Measurements from ENCODE around the gene GCDH.
"Not testable (repeated sequence)": the region's sequence is repeated elsewhere in the genome, so short reads cannot be mapped to it uniquely, and the experiment has no call there.

Gene GCDH

DNA sequence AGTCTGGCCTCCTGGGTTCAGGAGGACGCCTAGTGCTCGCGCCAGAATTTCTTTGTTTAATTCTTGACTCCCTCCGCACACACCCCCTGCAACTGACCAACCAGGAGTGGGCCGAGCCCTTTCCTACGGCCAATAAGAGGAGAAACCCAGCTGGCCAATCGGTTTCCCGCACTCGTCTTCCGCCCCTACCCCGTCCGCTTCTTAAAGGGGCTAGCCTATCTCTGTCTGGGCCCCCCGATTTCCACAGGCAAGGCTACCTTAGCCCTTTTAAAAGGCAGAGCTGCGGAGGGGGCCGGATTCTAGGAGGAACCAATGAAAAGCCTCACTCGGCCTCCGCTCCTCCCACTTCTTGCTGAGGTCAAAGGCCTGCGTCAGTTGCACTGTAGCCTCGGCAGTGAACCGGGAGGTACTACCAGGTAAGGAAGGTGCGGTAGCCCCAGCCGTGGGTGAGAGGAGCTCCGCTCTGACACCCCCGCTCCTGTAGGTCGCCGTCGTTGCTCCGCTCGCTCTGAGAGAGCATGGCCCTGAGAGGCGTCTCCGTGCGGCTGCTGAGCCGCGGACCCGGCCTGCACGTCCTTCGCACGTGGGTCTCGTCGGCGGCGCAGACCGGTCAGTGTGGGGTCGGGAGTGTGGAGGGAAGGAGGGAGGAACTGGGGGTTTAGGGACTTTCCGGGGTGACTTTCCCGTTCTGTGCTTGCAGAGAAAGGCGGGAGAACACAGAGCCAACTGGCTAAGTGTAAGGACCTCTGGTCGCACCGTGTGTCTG, at the start of gene GCDH:
GCDH (plus strand) TSS at position 374 of the 766 bp plus-strand sequence; CDS start at position 519, 145 bp downstream.
- H3K9ac ChIP-seq (ENCODE audit: low read length), result peak within 1 kb of the TSS; percentile 76
- H3K36me3 ChIP-seq (ENCODE audit: control insufficient read depth, insufficient read depth, low read length), result peaks cover 16% of the 10 kb centered on the region
- peaks cover 9% of the 10 kb centered on the region; the same call in 1 of the 2 replicates for H3K4me1 ChIP-seq (ENCODE audit: control insufficient read depth, insufficient read depth, low read length)
- peak within 1 kb of the TSS; percentile 83 for H3K4me3 ChIP-seq (ENCODE audit: low read depth, low read length)
- H3K27me3 ChIP-seq (ENCODE audit: control insufficient read depth, insufficient read depth, low read length), result peaks cover 22% of the 10 kb centered on the region
- no peaks in the 10 kb centered on the region for H3K9me3 ChIP-seq (ENCODE audit: control insufficient read depth, insufficient read depth, low read depth, low read length)
- no peak within 1 kb of the TSS for H3K27ac ChIP-seq (ENCODE audit: low read depth, low read length)

DNA sequence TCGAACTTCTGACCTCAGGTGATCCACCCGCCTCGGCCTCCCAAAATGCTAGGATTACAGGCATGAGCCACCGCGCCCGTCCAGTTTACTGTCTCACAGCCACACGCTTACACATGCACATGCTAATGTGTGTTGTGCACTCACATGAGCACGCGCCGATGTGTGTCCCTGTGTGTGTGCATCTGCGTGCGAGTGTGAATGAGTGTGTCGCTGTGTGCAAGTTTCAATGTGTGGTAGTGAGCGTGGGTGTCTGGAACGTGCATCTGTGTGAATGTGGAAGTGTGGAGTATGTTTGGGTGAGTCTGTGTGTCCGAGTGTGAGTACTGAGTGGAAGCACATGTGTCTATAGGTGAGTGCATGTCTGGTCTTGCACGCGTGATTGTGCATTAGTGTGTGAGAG, 48.4 kb upstream of the GCDH start:
- no peak overlapping the region for H3K9ac ChIP-seq (ENCODE audit: low read length)
- peaks cover 26% of the 10 kb centered on the region for H3K27me3 ChIP-seq (ENCODE audit: control insufficient read depth, insufficient read depth, low read length)
- H3K9me3 ChIP-seq (ENCODE audit: control insufficient read depth, insufficient read depth, low read depth, low read length), result no peaks in the 10 kb centered on the region
- H3K36me3 ChIP-seq (ENCODE audit: control insufficient read depth, insufficient read depth, low read length), result no peaks in the 10 kb centered on the region; the same call in 1 of the 2 replicates
- H3K4me3 ChIP-seq (ENCODE audit: low read depth, low read length), result no peak overlapping the region
- no peak overlapping the region for H3K27ac ChIP-seq (ENCODE audit: low read depth, low read length)
- peaks cover 19% of the 10 kb centered on the region for H3K4me1 ChIP-seq (ENCODE audit: control insufficient read depth, insufficient read depth, low read length)

DNA sequence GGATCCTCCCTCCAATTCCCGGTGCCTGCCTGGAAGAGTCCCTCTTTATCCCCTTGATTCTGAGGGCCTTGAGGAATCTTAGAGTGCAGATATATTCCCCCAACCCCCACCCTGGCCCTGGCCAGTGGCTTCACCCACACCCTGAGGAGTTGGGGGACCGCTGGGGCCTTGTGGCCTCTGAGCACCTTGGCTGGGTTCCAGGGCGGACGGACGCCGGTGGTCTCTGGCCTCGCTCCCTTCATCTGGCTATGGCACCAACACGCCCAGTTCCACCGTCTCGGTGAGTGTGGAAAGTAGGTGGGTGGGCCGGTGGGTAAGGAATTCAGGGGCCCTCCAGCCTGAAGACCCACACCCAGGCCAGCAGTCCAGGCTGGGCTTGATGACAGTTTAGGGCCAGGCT, 47.6 kb upstream of the GCDH start:
- Histone ChIP-seq H3K27me3 (ENCODE audit: control insufficient read depth, insufficient read depth, low read length) (peaks cover 25% of the 10 kb centered on the region), H3K27ac (ENCODE audit: low read depth, low read length) (no peak overlapping the region), H3K36me3 (ENCODE audit: control insufficient read depth, insufficient read depth, low read length) (no peaks in the 10 kb centered on the region; the same call in 1 of the 2 replicates), H3K4me1 (ENCODE audit: control insufficient read depth, insufficient read depth, low read length) (peaks cover 19% of the 10 kb centered on the region), H3K9ac (ENCODE audit: low read length) (no peak overlapping the region), H3K4me3 (ENCODE audit: low read depth, low read length) (no peak overlapping the region), H3K9me3 (ENCODE audit: control insufficient read depth, insufficient read depth, low read depth, low read length) (no peaks in the 10 kb centered on the region)

DNA sequence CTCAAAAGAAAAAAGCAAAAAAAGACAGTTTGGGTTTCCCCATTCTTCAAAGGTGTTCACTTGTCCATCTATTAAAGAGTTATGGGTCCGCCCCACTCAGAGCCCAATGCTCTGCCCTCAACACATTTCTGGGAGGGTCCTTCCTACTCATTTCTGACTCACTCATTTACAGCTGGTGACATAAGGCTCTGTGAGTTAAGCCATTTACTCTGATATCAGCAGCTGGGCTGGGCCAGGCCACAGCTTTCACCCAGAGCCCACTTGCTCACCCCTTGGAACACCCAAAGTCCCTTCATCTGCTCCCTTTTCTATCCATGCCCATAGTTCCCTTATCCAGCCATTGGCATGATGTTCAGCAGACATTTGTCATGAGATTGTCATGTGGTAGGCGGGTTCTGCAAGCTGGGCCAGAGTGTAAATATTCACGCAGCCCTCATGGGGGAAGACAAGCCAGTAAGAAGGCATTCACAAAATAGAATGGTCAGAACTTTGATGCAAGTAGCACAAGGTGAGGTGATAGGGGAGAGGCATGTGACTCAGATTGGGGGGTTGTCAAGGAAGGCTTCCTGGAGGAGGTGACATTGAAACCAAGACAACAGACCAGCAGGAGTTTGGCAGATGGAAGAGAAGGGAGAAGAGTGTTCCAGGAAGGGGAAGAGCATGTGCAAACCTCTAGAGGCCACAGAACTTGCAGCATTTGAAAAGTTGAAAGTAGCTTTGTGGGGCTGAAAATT, 46.8 kb upstream of the GCDH start:
- Histone ChIP-seq H3K9me3 (ENCODE audit: control insufficient read depth, insufficient read depth, low read depth, low read length) (no peaks in the 10 kb centered on the region), H3K9ac (ENCODE audit: low read length) (no peak overlapping the region), H3K27me3 (ENCODE audit: control insufficient read depth, insufficient read depth, low read length) (peaks cover 21% of the 10 kb centered on the region), H3K36me3 (ENCODE audit: control insufficient read depth, insufficient read depth, low read length) (no peaks in the 10 kb centered on the region; the same call in 1 of the 2 replicates), H3K27ac (ENCODE audit: low read depth, low read length) (no peak overlapping the region), H3K4me1 (ENCODE audit: control insufficient read depth, insufficient read depth, low read length) (peaks cover 17% of the 10 kb centered on the region), H3K4me3 (ENCODE audit: low read depth, low read length) (no peak overlapping the region)

DNA sequence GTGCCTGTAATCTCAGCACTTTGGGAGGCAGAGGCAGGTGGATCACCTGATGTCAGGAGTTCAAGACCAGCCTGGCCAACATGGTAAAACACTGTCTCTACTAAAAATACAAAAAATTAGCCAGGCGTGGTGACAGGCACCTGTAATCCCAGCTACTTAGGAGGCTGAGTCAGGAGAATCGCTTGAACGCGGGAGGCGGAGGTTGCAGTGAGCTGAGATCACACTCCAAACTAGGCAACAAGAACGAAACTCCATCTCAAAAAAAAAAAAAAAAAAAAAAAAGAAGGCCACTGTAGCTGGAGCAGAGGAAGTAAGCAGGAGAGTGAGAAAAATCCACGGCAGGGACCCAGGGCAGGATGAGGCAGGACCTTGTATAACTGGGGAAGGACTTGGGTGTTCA, 44.3 kb upstream of the GCDH start:
- H3K9ac ChIP-seq (ENCODE audit: low read length), result not testable (repeated sequence)
- peaks cover 12% of the 10 kb centered on the region for H3K27me3 ChIP-seq (ENCODE audit: control insufficient read depth, insufficient read depth, low read length)

DNA sequence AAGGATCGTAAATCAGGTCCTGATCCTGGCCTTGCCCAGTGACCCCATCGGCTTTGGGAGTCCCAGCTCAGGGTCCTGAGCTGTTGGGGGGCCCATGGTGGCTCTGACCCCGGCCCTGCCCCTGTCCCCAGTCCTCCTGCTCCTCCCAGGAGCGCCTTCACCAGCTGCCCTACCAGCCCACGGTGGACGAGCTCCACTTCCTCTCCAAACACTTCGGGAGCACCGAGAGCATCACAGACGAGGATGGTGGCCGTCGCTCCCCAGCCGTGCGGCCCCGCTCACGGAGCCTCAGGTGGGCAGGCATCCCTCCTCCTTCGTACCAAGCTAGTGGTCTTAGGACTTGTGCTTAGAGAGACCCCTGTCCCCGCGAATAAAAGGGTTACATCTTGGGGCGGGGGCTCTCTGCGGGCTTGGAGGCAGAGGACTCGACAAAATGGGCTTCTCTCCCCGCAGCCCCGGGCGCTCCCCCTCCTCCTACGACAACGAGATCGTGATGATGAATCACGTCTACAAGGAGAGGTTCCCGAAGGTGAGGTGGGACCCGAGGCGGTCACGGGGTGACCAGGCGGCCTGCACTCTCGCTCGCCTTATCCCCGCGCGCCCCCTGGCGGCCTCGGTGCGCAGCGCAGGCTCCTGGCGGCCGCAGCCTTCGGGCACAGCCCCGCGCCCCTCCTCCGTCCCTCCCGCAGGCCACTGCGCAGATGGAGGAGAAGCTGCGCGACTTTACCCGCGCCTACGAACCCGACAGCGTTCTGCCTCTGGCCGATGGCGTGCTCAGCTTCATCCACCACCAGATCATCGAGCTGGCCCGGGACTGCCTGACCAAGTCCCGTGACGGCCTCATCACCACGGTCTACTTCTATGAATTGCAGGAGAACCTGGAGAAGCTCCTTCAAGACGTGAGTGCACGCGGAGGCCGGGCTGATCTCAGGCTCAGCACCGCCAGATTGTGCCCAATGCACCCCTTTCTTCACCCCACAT, 43.5 kb upstream of the GCDH start:
- Histone ChIP-seq H3K27me3 (ENCODE audit: control insufficient read depth, insufficient read depth, low read length) (peaks cover 12% of the 10 kb centered on the region), H3K9ac (ENCODE audit: low read length) (peak overlapping the region; percentile 27), H3K4me3 (ENCODE audit: low read depth, low read length) (peak overlapping the region; percentile 39), H3K9me3 (ENCODE audit: control insufficient read depth, insufficient read depth, low read depth, low read length) (no peaks in the 10 kb centered on the region), H3K4me1 (ENCODE audit: control insufficient read depth, insufficient read depth, low read length) (peaks cover 3% of the 10 kb centered on the region; the same call in 1 of the 2 replicates), H3K27ac (ENCODE audit: low read depth, low read length) (no peak overlapping the region), H3K36me3 (ENCODE audit: control insufficient read depth, insufficient read depth, low read length) (no peaks in the 10 kb centered on the region; the same call in 1 of the 2 replicates)

More for the DNA sequence above, 44.3 kb upstream of the GCDH start:
- H3K36me3 ChIP-seq (ENCODE audit: control insufficient read depth, insufficient read depth, low read length); H3K27ac ChIP-seq (ENCODE audit: low read depth, low read length); H3K4me3 ChIP-seq (ENCODE audit: low read depth, low read length); H3K4me1 ChIP-seq (ENCODE audit: control insufficient read depth, insufficient read depth, low read length); H3K9me3 ChIP-seq (ENCODE audit: control insufficient read depth, insufficient read depth, low read depth, low read length): not testable (repeated sequence)

DNA sequence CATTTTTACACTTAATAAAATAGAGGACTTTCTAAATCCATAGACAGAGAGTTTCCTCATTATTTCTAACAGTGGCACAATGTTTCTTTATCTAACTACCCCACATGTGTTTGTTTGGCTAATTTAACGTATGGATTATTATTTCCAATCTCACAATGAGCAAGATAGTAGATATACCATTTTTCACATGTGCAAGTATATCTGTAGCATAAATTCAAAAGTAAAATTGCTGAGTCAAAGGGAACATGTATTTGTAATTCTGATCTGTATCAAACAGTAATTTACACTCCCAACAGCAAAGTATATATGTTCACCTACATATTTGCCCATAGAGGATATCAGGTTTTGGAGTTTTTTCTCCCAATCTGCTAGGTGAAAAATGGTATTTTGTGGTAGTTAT, 34.3 kb upstream of the GCDH start:
- peaks cover 5% of the 10 kb centered on the region; the same call in 1 of the 2 replicates for H3K36me3 ChIP-seq (ENCODE audit: control insufficient read depth, insufficient read depth, low read length)
- H3K9me3 ChIP-seq (ENCODE audit: control insufficient read depth, insufficient read depth, low read depth, low read length), result no peaks in the 10 kb centered on the region
- no peaks in the 10 kb centered on the region for H3K27me3 ChIP-seq (ENCODE audit: control insufficient read depth, insufficient read depth, low read length)
- no peak overlapping the region for H3K9ac ChIP-seq (ENCODE audit: low read length)
- H3K4me1 ChIP-seq (ENCODE audit: control insufficient read depth, insufficient read depth, low read length), result no peaks in the 10 kb centered on the region
- no peak overlapping the region for H3K4me3 ChIP-seq (ENCODE audit: low read depth, low read length)
- H3K27ac ChIP-seq (ENCODE audit: low read depth, low read length), result no peak overlapping the region

DNA sequence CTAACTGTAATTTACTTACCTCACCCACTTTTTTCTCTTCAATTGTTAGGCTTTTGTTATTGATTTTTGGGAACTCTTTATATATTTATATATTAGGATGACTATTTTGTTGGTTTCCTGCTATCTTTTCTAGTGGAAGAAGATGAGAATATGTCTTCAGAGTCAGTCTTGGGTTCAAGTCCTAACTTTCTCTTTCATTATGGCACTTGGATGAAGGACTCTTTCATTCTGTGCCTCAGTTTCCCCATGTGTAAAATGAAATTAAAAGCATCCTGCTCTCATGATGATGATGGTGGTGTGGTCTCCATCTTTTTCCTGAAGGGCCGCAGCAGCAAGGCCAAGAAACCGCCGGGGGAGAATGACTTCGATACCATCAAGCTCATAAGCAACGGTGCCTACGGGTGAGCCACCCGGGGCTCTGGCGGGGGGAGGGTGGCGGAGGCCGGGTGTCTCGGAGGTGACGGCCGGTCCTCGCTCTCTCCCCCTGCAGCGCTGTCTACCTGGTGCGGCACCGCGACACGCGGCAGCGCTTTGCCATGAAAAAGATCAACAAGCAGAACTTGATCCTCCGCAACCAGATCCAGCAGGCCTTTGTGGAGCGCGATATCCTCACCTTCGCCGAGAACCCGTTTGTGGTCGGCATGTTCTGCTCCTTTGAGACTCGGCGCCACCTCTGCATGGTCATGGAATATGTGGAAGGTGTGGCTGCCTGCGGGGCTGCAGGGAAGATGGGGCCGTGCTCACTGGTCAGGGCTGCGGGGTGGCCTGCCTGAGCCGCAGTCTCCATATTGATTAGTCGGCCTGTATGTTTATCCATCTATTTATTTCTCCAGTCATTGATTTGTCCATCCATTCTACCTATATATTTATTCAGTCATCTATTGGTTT, 32.7 kb upstream of the GCDH start:
- H3K4me3 ChIP-seq (ENCODE audit: low read depth, low read length), result no peak overlapping the region
- H3K9ac ChIP-seq (ENCODE audit: low read length), result no peak overlapping the region
- no peak overlapping the region for H3K27ac ChIP-seq (ENCODE audit: low read depth, low read length)
- no peaks in the 10 kb centered on the region for H3K27me3 ChIP-seq (ENCODE audit: control insufficient read depth, insufficient read depth, low read length)
- peaks cover 5% of the 10 kb centered on the region; the same call in 1 of the 2 replicates for H3K36me3 ChIP-seq (ENCODE audit: control insufficient read depth, insufficient read depth, low read length)
- no peaks in the 10 kb centered on the region for H3K9me3 ChIP-seq (ENCODE audit: control insufficient read depth, insufficient read depth, low read depth, low read length)
- H3K4me1 ChIP-seq (ENCODE audit: control insufficient read depth, insufficient read depth, low read length), result no peaks in the 10 kb centered on the region

DNA sequence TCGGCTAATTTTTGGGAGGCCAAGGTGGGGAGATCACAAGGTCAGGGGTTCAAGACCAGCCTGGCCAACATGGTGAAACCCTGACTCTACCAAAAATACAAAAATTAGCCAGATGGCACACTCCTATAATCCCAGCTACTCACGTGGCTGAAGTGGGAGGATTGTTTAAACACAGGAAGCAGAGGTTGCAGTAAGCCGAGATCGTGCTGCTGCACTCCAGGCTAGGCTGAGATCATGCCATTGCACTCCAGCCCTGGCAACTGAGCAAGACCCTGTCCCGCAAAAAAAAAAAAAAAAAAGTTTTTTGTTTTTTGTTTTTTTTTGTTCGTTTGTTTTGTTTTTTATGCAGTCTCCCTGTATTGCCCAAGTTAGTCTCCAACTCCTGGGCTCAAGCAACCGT, 31.4 kb upstream of the GCDH start:
- Histone ChIP-seq H3K27ac (ENCODE audit: low read depth, low read length) (no peak overlapping the region), H3K9me3 (ENCODE audit: control insufficient read depth, insufficient read depth, low read depth, low read length) (no peaks in the 10 kb centered on the region), H3K4me3 (ENCODE audit: low read depth, low read length) (no peak overlapping the region)

DNA sequence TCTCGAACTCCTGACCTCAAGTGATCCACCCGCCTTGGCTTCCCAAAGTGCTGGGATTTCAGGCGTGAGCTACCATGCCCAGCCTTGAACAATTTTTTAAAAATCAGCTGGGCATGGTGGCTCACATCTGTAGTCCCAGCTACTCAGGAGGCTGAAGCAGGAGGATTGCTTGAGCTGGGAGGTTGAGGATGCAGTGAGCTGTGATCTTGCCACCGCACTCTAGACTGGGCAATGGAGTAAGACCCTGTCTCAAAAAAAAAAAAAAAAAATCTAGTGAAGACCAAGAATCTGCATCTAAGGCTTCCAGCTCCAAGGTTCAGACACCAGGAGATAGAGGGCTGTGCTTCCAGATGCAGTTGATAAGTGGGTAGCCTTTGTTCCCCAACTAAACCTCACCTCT, 26.8 kb upstream of the GCDH start:
- H3K4me1 ChIP-seq (ENCODE audit: control insufficient read depth, insufficient read depth, low read length), result peaks cover 24% of the 10 kb centered on the region
- no peaks in the 10 kb centered on the region for H3K9me3 ChIP-seq (ENCODE audit: control insufficient read depth, insufficient read depth, low read depth, low read length)
- H3K4me3 ChIP-seq (ENCODE audit: low read depth, low read length), result no peak overlapping the region
- no peaks in the 10 kb centered on the region for H3K36me3 ChIP-seq (ENCODE audit: control insufficient read depth, insufficient read depth, low read length)
- H3K27ac ChIP-seq (ENCODE audit: low read depth, low read length), result no peak overlapping the region
- no peak overlapping the region for H3K9ac ChIP-seq (ENCODE audit: low read length)
- H3K27me3 ChIP-seq (ENCODE audit: control insufficient read depth, insufficient read depth, low read length), result peaks cover 13% of the 10 kb centered on the region

More for the DNA sequence above, 31.4 kb upstream of the GCDH start:
- no peaks in the 10 kb centered on the region for H3K4me1 ChIP-seq (ENCODE audit: control insufficient read depth, insufficient read depth, low read length)
- no peak overlapping the region for H3K9ac ChIP-seq (ENCODE audit: low read length)
- H3K36me3 ChIP-seq (ENCODE audit: control insufficient read depth, insufficient read depth, low read length), result peaks cover 5% of the 10 kb centered on the region; the same call in 1 of the 2 replicates
- H3K27me3 ChIP-seq (ENCODE audit: control insufficient read depth, insufficient read depth, low read length), result peaks cover 9% of the 10 kb centered on the region
